ENCODE measurements around the gene EXD3. TPM values are rescaled to one million over a fixed set of nuclear protein-coding genes. Genes with fewer than 3 reads are reported as not detected.
"Not testable (repeated sequence)": the region's sequence is repeated elsewhere in the genome, so short reads cannot be mapped to it uniquely, and the experiment has no call there.

EXD3 gene
- polyA plus RNA-seq, 1 of the 3 experiments (the other 2 are of a cell fraction) = 11.5 TPM

DNA sequence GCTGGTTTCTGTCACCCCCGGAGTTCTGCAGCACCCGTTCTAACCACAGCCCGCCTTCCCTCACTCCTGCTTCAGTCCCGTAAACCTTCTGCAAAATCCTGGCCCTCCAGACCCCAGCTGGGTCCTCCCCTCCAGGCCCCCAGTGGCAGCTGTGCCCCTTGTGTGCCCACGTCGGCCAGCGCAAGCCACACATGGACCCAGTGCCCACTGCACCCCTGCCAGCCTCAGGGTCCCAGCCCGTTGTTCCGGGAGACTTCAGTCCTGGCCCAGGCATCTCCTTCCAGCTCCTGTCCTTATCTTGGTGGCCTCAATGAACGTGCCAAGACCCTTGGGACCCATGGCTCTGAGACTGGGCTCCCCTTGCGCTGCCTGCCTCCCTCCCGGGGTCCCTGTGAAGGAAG lies 43.2 kb downstream of the EXD3 start:
- no peak for DNase-seq
- Histone ChIP-seq H3K79me2 (ENCODE audit: insufficient read depth) (no peaks in the 10 kb centered on the region), H3K27ac (ENCODE audit: low read depth in 2 of 2, low read length in 1 of 2) (no peak overlapping the region), H3K27me3 (ENCODE audit: insufficient read depth) (no peaks in the 10 kb centered on the region), H3K36me3 (replicated peaks in 1 of 2; ENCODE audit: control insufficient read depth in 1 of 2, insufficient read depth in 2 of 2, low read length in 1 of 2) (no peaks in the 10 kb centered on the region), H3K4me1 (ENCODE audit: control insufficient read depth in 1 of 2, insufficient read depth in 2 of 2, low read depth in 1 of 2, low read length in 1 of 2) (no peaks in the 10 kb centered on the region; a peak in 1 of 4 replicates), H3K9me3 (no peaks in the 10 kb centered on the region), H3K4me3 (ENCODE audit: low read depth in 2 of 2, low read length in 1 of 2) (no peak overlapping the region), H3F3A (replicated peaks; ENCODE audit: insufficient read depth) (no peaks in the 10 kb centered on the region), H3K9me2 (no peaks in the 10 kb centered on the region), H3K4me2 (no peak overlapping the region), H4K20me1 (ENCODE audit: insufficient read depth) (no peaks in the 10 kb centered on the region), H2AFZ (ENCODE audit: low read depth) (no peak overlapping the region), H3K9ac (no peak overlapping the region)
- 89% methylated on average over 12 of the region's 12 CpGs for WGBS (ENCODE audit: low lambda C conversion rate)
- TF ChIP-seq RCOR1 (IDR thresholded peaks at IDR 0.05; ENCODE audit: low read length) (no peak), MXI1 (IDR thresholded peaks at IDR 0.05; ENCODE audit: low read depth, low read length) (no peak), RAD21 (IDR thresholded peaks at IDR 0.05; ENCODE audit: low read length) (no peak)
- TF ChIP-seq, protein P1, sequence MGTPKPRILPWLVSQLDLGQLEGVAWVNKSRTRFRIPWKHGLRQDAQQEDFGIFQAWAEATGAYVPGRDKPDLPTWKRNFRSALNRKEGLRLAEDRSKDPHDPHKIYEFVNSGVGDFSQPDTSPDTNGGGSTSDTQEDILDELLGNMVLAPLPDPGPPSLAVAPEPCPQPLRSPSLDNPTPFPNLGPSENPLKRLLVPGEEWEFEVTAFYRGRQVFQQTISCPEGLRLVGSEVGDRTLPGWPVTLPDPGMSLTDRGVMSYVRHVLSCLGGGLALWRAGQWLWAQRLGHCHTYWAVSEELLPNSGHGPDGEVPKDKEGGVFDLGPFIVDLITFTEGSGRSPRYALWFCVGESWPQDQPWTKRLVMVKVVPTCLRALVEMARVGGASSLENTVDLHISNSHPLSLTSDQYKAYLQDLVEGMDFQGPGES (IDR thresholded peaks at IDR 0.05; ENCODE audit: low read depth, low read length) = no peak
- TF ChIP-seq, protein P2, sequence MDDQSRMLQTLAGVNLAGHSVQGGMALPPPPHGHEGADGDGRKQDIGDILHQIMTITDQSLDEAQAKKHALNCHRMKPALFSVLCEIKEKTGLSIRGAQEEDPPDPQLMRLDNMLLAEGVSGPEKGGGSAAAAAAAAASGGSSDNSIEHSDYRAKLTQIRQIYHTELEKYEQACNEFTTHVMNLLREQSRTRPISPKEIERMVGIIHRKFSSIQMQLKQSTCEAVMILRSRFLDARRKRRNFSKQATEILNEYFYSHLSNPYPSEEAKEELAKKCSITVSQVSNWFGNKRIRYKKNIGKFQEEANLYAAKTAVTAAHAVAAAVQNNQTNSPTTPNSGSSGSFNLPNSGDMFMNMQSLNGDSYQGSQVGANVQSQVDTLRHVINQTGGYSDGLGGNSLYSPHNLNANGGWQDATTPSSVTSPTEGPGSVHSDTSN (IDR thresholded peaks at IDR 0.05) = no peak
- TF ChIP-seq, protein P3, sequence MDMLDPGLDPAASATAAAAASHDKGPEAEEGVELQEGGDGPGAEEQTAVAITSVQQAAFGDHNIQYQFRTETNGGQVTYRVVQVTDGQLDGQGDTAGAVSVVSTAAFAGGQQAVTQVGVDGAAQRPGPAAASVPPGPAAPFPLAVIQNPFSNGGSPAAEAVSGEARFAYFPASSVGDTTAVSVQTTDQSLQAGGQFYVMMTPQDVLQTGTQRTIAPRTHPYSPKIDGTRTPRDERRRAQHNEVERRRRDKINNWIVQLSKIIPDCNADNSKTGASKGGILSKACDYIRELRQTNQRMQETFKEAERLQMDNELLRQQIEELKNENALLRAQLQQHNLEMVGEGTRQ (IDR thresholded peaks at IDR 0.05; ENCODE audit: borderline replicate concordance, low read depth, low read length) = no peak
- CTCF ChIA-PET = no interaction called here
- POLR2A ChIA-PET = no interaction called here

DNA sequence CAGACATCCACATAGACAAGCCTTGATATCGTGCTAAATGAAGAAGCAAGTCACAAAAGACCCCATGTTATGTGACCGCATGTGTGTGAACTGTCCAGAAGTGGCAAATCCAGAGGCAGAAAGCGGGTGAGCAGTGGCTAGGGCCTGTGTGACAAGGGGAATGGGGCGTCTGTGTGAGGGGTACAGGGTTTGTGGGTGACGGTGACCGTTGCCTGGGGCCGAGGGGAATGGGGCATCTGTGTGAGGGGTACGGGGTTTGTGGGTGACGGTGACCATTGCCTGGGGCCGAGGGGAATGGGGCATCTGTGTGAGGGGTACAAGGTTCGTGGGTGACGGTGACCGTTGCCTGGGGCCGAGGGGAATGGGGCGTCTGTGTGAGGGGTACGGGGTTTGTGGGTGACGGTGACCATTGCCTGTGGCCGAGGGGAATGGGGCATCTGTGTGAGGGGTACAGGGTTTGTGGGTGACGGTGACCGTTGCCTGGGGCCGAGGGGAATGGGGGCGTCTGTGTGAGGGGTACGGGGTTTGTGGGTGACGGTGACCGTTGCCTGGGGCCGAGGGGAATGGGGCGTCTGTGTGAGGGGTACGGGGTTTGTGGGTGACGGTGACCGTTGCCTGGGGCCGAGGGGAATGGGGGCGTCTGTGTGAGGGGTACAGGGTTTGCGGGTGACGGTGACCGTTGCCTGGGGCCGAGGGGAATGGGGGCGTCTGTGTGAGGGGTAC lies 44.1 kb downstream of the EXD3 start:
- H3K9me3 ChIP-seq; H3K4me3 ChIP-seq (ENCODE audit: low read depth in 2 of 2, low read length in 1 of 2); H3K4me2 ChIP-seq; H3F3A ChIP-seq (replicated peaks; ENCODE audit: insufficient read depth); DNase-seq; POLR2A ChIA-PET; H3K36me3 ChIP-seq (replicated peaks in 1 of 2; ENCODE audit: control insufficient read depth in 1 of 2, insufficient read depth in 2 of 2, low read length in 1 of 2); H3K79me2 ChIP-seq (ENCODE audit: insufficient read depth); H3K27ac ChIP-seq (ENCODE audit: low read depth in 2 of 2, low read length in 1 of 2); CTCF ChIA-PET; H4K20me1 ChIP-seq (ENCODE audit: insufficient read depth); H2AFZ ChIP-seq (ENCODE audit: low read depth); H3K27me3 ChIP-seq (ENCODE audit: insufficient read depth); H3K9ac ChIP-seq; H3K4me1 ChIP-seq (ENCODE audit: control insufficient read depth in 1 of 2, insufficient read depth in 2 of 2, low read depth in 1 of 2, low read length in 1 of 2); H3K9me2 ChIP-seq: not testable (repeated sequence)
- 89% methylated on average over 37 of the region's 37 CpGs for WGBS (ENCODE audit: low lambda C conversion rate)

DNA sequence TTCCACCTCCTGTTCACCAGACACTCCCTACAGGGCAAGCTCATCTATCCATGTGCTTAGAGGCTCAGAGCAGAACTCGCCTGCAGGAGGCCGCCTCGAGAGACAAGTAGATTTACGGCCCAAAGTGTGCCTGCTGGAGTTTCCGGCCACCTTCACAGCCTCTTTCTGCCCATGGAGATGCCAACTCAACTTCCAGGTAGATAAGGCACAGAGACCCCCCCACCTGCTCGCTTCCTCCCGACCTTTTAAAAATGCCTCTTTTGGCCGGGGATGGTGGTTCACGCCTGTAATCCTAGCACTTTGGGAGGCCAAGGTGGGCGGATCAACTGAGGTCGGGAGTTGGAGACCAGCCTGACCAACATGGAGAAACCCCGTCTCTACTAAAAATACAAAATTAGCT lies 46.6 kb downstream of the EXD3 start:
- H3F3A ChIP-seq (replicated peaks; ENCODE audit: insufficient read depth) = no peaks in the 10 kb centered on the region
- POLR2A ChIA-PET = no interaction called here
- 91% methylated on average over 10 of the region's 12 CpGs for WGBS (ENCODE audit: low lambda C conversion rate)
- no peak overlapping the region for H3K9ac ChIP-seq
- H3K27me3 ChIP-seq (ENCODE audit: insufficient read depth) = no peaks in the 10 kb centered on the region
- H3K27ac ChIP-seq (ENCODE audit: low read depth in 2 of 2, low read length in 1 of 2) = no peak overlapping the region
- TF ChIP-seq FOXJ3 (CRISPR knock-in tag; IDR thresholded peaks at IDR 0.05) (no peak), MEF2A (IDR thresholded peaks at IDR 0.05; ENCODE audit: borderline replicate concordance, low read depth) (no peak), FOXM1 (IDR thresholded peaks at IDR 0.05; ENCODE audit: low read depth) (no peak), JUND (IDR thresholded peaks at IDR 0.05) (no peak), RXRA (IDR thresholded peaks at IDR 0.05; ENCODE audit: borderline replicate concordance, low read depth) (no peak), NRF1 (IDR thresholded peaks at IDR 0.05; ENCODE audit: low read depth, low read length) (no peak), YY1 (IDR thresholded peaks at IDR 0.05; ENCODE audit: low read depth) (no peak), RAD21 (IDR thresholded peaks at IDR 0.05; ENCODE audit: low read length) (no peak), EZH2phosphoT487 (IDR thresholded peaks at IDR 0.05; ENCODE audit: borderline replicate concordance, low read depth) (no peak)
- TF ChIP-seq, protein P2 (IDR thresholded peaks at IDR 0.05) = no peak
- TF ChIP-seq, protein P4, sequence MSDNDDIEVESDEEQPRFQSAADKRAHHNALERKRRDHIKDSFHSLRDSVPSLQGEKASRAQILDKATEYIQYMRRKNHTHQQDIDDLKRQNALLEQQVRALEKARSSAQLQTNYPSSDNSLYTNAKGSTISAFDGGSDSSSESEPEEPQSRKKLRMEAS (IDR thresholded peaks at IDR 0.05; ENCODE audit: low read depth) = no peak
- no peaks in the 10 kb centered on the region for H3K9me3 ChIP-seq
- H3K4me2 ChIP-seq = no peak overlapping the region
- H2AFZ ChIP-seq (ENCODE audit: low read depth) = no peak overlapping the region
- H3K9me2 ChIP-seq = no peaks in the 10 kb centered on the region
- H3K36me3 ChIP-seq (replicated peaks in 1 of 2; ENCODE audit: control insufficient read depth in 1 of 2, insufficient read depth in 2 of 2, low read length in 1 of 2) = no peaks in the 10 kb centered on the region
- no peak overlapping the region for H3K4me3 ChIP-seq (ENCODE audit: low read depth in 2 of 2, low read length in 1 of 2)
- DNase-seq = no peak
- no peaks in the 10 kb centered on the region for H4K20me1 ChIP-seq (ENCODE audit: insufficient read depth)
- CTCF ChIA-PET = no interaction called here
- H3K79me2 ChIP-seq (ENCODE audit: insufficient read depth) = no peaks in the 10 kb centered on the region
- no peaks in the 10 kb centered on the region for H3K4me1 ChIP-seq (ENCODE audit: control insufficient read depth in 1 of 2, insufficient read depth in 2 of 2, low read depth in 1 of 2, low read length in 1 of 2)

All from SK-N-SH (cell line).